ENCODE measurements around the gene ZMAT1.
"Not testable (repeated sequence)": the region's sequence is repeated elsewhere in the genome, so short reads cannot be mapped to it uniquely, and the experiment has no call there.

Gene ZMAT1

GRCh38 chrX:101931488-101932248 lies at the start of gene ZMAT1:
Gene ZMAT1, minus strand, starts transcription at chrX:101932027. Its CDS starts 19 bp downstream, at chrX:101932008.
- in situ Hi-C loops (cut with HindIII; ENCODE audit: low sequenced_read_pairs), result no loop called here

GRCh38 chrX:101977106-101977505 lies 45.3 kb upstream of the ZMAT1 start:
- in situ Hi-C loops (cut with HindIII; ENCODE audit: low sequenced_read_pairs), result no loop called here

DNA sequence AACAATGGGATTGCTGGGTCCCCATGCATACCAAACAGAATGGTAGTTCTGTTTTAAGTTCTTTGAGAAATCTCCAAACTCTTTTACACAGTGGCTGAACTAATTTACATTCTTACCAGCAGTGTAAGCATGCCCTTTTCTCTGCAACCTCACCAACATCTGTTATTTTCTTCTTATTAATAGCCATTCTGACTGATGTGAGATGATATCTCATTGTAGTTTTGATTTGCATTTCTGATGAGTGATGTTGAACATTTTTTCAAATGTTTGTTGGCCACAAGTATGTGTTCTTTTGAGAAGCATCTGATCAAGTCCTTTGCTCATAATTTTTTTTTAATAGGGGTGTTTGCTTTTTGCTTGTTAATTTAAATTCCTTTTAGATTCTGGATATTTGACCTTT lies 41.2 kb upstream of the ZMAT1 start:
- in situ Hi-C loops (cut with HindIII; ENCODE audit: low sequenced_read_pairs), result no loop called here

- in situ Hi-C loops (cut with HindIII; ENCODE audit: low sequenced_read_pairs), result not testable (repeated sequence)
Observed at GRCh38 chrX:101964923-101965539, 33.2 kb upstream of the ZMAT1 start.

GRCh38 chrX:101958139-101958538 lies 26.3 kb upstream of the ZMAT1 start:
- in situ Hi-C loops (cut with HindIII; ENCODE audit: low sequenced_read_pairs), result no loop called here

GRCh38 chrX:101957174-101957573 lies 25.3 kb upstream of the ZMAT1 start:
- in situ Hi-C loops (cut with HindIII; ENCODE audit: low sequenced_read_pairs), result no loop called here

DNA sequence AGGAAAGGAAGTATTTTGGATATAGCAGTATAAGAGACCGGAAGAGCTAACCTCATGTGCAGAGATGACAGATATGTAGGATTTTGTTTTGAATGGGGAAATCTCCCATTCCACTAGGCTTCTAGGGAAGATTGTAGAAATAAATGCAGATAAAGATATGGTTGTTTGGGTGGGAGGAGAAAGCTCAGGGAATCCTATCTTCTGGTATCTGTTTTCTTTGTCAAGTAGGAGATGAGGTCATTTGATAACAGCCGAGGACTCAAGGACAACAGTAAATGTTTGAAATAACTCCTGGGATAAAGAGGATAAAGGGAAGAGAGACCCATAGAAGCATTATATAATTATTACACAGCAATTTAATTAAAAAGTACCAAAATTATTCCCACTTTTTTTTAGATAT lies 24.7 kb upstream of the ZMAT1 start:
- in situ Hi-C loops (cut with HindIII; ENCODE audit: low sequenced_read_pairs), result no loop called here

DNA sequence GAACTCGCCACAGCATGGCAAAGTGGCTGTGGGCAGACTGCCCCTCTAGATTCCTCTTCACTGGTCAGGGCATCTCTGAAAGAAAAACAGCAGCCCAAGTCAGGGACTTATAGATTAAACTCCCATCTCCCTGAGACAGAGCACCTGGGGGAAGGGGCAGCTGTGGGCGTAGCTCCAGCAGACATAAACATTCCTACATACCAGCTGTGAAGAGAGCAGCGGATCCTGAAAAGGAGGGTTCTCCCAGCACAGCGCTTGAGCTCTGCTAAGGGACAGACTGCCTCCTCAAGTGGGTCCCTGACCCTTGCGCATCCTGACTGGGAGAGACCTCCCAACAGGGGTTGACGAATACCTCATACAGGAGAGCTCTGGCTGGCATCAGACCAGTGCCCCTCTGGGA lies 18.8 kb upstream of the ZMAT1 start:
- in situ Hi-C loops (cut with HindIII; ENCODE audit: low sequenced_read_pairs), result no loop called here

DNA sequence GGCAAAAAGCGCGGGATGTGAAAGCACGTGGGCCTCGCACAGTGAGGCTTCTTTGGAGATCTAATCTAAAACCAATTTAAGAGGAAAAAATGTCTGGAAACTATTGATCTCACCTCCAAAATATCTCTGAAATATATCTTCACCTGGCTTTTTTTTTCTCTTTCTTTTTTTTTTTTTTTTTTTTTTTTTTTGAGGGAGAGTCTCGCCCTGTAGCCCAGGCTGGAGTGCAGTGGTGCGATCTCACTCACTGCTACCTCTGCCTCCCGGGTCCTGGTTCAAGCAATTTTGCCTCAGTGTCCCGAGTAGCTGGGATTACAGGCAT lies 383 bp upstream of the ZMAT1 start:
- in situ Hi-C loops (cut with HindIII; ENCODE audit: low sequenced_read_pairs), result no loop called here

DNA sequence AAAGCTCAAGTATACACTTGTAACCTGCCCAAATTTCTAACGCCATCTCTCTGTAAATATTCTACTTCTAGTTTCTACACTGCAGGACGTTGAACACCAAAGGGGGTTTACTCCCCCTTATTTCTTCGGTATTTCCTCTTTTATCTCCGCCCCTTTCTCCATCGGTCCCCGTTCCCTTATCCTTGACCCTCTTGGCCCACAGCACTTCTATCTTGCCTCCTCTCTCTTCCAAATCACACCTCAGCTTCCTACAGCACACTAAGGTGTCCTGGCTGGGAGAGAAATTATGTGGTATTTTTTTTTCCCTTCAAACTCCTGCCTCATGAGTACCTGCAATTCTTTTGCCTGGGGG lies 715 bp downstream of the ZMAT1 start:
- in situ Hi-C loops (cut with HindIII; ENCODE audit: low sequenced_read_pairs), result no loop called here

DNA sequence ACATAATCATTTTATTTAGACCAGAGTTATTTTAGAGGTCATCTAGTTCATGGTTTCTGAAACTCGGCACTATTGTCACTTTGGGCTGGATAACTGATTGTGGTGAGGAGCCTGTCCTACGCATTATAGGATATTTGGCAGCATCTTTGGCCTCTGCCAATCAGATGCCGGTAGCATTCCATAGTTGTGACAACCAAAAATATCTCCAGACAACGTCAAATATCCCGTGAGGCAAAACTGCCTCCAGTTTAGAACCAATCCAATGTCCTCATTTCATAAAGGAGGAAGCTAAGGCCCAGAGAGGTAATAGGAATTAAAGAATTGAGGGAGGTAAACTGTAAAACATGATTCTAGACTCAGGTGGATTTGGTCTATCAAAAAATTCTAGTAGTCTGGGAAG lies 6.1 kb downstream of the ZMAT1 start:
- in situ Hi-C loops (cut with HindIII; ENCODE audit: low sequenced_read_pairs), result no loop called here

- in situ Hi-C loops (cut with HindIII; ENCODE audit: low sequenced_read_pairs), result no loop called here
Observed at GRCh38 chrX:101918751-101919150, 13.1 kb downstream of the ZMAT1 start.

- in situ Hi-C loops (cut with HindIII; ENCODE audit: low sequenced_read_pairs), result no loop called here
Observed at GRCh38 chrX:101906136-101906796, 25.6 kb downstream of the ZMAT1 start.

GRCh38 chrX:101904996-101905395 lies 26.8 kb downstream of the ZMAT1 start:
- in situ Hi-C loops (cut with HindIII; ENCODE audit: low sequenced_read_pairs), result no loop called here
